Activated CD4-positive, CD25-positive, alpha-beta regulatory T cell treated with anti-CD3 and anti-CD28 coated beads, Interleukin-2, amount 50 U/mL, for 24 hours (primary cell): ENCODE results near the gene TMTC2.
"Not testable (repeated sequence)": the region's sequence is repeated elsewhere in the genome, so short reads cannot be mapped to it uniquely, and the experiment has no call there.

Experiments
- ATAC-seq, 2 donors: fragments of 150-1000 bp; cut with Tn5 transposase; one replicate each; pipeline ENCODE4 v1.10.0; 2021; ENCODE audit warnings: mild to moderate bottlenecking in 1 of 2, moderate library complexity in 1 of 2

The TMTC2 gene

GRCh38 chr12:82728710-82729109 lies 42.0 kb downstream of the TMTC2 start:
- ATAC-seq: no peak

GRCh38 chr12:82730953-82731459 lies 44.3 kb downstream of the TMTC2 start:
- no peak for ATAC-seq

GRCh38 chr12:82740129-82741000 lies 53.7 kb downstream of the TMTC2 start:
- no peak for ATAC-seq

GRCh38 chr12:82745063-82745674 lies 58.5 kb downstream of the TMTC2 start:
- no peak for ATAC-seq

GRCh38 chr12:82745807-82746206 lies 59.1 kb downstream of the TMTC2 start:
- no peak for ATAC-seq

GRCh38 chr12:82746668-82747067 lies 60.0 kb downstream of the TMTC2 start:
- ATAC-seq: no peak

- no peak for ATAC-seq
Observed at GRCh38 chr12:82749015-82749414, 62.3 kb downstream of the TMTC2 start.

GRCh38 chr12:82754856-82755255 lies 68.2 kb downstream of the TMTC2 start:
- ATAC-seq: no peak

- ATAC-seq: no peak
Observed at GRCh38 chr12:82756303-82756702, 69.6 kb downstream of the TMTC2 start.

GRCh38 chr12:82757059-82757458 lies 70.4 kb downstream of the TMTC2 start:
- ATAC-seq: no peak

- ATAC-seq: no peak
Observed at GRCh38 chr12:82757656-82758055, 71.0 kb downstream of the TMTC2 start.

GRCh38 chr12:82758749-82759330 lies 72.1 kb downstream of the TMTC2 start:
- no peak for ATAC-seq

- ATAC-seq: no peak
Observed at GRCh38 chr12:82760423-82760822, 73.7 kb downstream of the TMTC2 start.

GRCh38 chr12:82765206-82765605 lies 78.5 kb downstream of the TMTC2 start:
- ATAC-seq: not testable (repeated sequence)

- ATAC-seq: no peak
Observed at GRCh38 chr12:82765971-82766705, 79.4 kb downstream of the TMTC2 start.

- no peak for ATAC-seq
Observed at GRCh38 chr12:82774666-82775065, 88.0 kb downstream of the TMTC2 start.

- ATAC-seq: no peak
Observed at GRCh38 chr12:82780517-82780916, 93.8 kb downstream of the TMTC2 start.

- no peak for ATAC-seq
Observed at GRCh38 chr12:82781309-82781997, 94.7 kb downstream of the TMTC2 start.

- ATAC-seq: no peak
Observed at GRCh38 chr12:82783435-82783834, 96.7 kb downstream of the TMTC2 start.

- ATAC-seq: no peak
Observed at GRCh38 chr12:82787016-82787415, 100.3 kb downstream of the TMTC2 start.

- ATAC-seq: no peak
Observed at GRCh38 chr12:82788594-82788993, 101.9 kb downstream of the TMTC2 start.

GRCh38 chr12:82789674-82790073 lies 103.0 kb downstream of the TMTC2 start:
- no peak for ATAC-seq
